NCI-H1092 (cell line): ENCODE data around the gene RNLS.

ENCODE experiments used
- DNase-seq: peaks from one replicate; lab custom pipeline; 2025; lab: John Stamatoyannopoulos, UW

RNLS gene

DNA sequence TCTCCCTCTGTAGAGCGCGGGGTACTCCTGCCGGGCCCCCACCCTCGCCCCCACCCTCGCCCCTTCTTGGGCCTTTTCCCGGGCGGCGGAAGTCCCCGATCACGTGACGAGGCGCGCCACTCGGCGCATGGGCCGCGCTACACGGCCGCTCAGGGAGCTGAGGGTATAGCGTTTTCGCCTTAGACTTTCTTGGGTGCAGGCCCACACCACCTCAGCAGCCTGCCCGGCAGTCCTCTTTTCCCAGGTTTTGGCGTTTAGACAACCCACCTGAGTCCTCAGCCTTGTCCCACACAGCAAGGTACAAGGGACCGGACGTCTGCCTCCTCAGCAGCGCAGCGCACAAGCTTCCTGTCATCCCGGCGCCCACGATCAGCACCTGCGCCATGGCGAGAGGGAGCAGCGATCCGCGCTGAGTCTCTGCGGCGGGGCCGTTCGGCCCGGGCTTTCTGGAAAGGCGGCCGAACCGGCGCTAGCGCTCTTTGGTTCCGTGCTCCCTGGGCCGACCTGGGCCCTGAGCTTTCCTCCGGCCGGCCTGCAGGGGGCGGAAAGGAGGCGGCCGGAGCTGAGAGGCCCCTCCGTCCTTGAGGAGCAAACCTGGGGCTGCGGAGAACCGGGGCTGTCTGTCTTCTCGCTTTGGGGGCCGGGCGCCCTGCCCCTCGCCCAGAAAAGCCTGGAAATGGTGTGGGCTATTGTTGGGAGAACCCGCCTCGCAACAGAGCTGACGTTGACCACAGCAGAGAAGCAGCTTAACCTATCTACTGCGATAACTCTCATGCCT lies at the start of gene RNLS:
Gene RNLS, minus strand, starts transcription at position 513 of the 778 bp plus-strand sequence.
- DNase-seq: peak; percentile 3

DNA sequence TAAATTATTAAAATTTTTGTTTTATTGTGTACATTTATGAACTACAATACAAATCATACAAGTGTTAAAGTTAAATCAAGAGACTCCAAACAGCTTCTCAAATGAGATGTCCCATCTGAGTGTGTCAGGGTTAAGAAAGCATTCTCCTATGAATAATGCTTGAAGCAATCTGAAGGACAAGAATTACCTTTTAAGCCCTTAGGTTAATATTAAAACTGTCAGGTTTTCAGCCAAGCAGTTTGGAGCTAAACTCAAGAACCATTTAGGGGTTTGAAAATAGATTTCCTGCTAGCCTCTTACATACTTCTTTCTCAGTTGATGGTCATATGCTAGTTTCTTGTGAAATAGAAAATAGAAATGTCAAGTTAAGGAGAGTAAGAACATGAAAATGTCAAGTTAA lies 41.7 kb upstream of the RNLS start:
- no peak for DNase-seq

DNA sequence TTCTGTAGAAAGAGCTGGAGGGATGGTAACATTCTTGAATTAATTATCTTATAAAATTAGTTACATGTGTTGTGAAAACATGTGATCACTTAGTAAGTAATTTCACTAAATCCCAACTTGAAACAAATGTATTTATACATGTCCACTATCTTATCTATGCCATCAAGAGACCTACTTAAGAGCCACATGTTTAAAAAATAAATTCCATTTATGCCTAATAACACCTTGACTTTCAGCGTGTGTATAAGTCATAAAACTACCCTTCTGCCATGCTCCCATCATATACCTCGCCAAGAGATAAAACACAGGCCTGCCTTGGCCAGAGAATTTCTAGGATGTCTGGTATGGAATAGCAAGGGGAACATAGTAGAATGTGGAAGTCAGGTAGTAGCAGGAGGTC lies 40.7 kb upstream of the RNLS start:
- no peak for DNase-seq

DNA sequence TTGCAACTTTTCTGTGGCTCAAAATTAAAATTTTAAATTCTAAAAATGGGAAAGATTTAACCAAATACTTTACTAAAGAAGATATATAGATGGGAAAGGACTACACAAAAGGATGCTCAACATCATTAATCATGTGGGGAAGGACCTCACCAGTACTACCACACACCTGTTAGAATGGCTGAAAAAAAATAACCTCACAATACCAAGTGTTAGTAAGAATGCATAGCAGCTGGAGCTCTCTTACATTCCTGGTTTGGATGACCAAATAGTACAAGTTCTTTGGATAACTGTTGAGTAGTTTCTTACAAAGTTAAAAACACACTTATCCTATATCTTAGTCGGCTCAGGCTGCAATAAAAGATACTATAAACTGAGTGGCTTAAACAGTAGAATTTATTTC lies 37.3 kb upstream of the RNLS start:
- no peak for DNase-seq

DNA sequence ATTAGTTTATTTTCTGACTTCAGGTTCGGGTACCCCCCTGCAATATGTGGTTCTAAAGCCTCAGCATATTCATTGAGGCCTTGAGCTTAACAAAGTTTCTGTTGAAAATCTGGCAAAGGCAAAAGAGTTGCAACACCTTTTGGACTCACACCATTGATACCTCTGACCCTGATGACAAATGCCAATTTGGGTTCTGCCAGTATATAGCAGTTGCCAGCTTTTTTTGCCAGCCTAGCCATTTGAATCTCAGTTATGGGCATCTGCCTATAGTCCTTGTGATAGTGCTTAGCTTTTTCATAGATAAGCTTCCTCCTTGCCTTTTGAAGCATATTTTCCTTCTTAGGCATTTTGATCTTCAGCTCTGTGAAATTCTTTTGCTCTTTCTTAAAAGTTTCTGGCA lies 35.4 kb upstream of the RNLS start:
- no peak for DNase-seq

DNA sequence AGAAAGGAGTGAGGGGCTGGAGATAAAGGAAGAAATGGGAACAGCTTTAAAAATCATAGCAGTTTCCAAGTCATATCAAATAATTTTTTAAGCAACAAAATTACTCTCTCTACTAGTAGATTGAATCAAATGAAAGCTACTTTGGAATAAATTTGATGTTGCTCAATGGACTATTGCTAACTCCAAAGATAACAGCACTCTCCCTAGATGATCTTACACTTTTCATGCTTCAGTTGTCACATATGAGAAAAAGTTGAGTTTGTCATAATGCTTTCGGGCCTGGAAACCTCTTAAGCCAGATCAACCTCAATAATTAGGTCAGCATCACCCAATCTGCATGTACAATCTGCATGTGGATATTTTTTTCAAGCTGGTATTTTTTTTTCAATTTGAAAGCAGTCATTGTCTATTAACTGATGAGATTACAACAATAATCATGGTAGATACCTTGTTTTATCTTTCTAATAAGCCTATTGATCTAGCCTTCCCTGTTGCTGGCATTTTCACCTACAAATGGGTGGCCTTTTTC lies 34.7 kb upstream of the RNLS start:
- DNase-seq: no peak

DNA sequence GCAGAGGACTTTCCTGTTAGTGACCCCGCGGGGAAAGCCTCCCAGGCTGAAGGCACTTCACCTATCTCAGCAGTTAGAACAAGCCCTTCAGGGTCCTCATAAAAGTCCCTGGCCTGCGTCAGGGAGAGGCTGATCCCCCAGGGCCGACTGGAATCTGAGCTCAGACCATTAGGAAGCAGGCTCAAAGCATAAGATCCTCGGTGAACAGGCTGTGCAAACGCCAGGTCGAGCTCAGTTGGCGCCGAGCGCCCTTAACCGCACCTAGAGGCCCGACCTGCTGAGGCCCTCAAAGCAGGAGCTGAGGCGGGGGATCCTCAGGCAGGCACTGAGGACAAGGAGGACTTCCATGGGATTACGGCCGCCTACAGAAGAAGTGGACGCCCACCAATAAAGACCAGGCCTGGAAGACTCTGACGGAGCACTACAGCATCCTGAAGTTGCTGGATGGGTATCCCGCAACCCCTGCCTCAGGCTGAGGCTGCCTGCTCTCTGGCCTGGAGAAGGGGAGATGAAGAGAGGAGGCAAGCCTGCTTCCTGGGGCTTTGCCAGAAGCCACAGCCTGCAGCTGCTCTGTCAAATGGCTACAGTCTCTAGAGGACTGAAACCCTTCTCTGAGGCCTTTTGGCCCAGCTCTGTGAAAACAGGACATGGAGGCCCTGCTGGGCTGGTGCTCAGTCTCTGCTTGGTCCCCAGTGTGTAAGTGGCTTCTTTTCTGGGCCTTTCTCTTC lies 33.3 kb upstream of the RNLS start:
- DNase-seq: no peak

DNA sequence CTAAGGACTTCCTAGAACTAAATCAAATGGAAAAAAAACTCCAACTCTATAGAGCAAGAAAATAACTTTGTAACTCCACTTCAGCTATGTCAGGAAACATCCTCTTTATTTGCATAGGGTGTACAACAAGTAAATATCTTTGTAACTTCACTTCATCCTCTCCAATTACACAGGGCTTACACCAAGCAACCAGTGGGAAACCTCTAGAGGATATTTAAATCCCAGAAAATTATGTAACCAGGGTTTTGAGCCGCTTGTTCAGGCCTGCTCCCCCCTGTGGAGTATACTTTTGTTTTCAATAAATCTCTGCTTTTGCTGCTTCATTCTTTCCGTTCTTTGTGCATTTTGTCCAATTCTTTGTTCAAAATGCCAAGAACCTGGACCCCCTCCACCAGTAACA lies 25.7 kb upstream of the RNLS start:
- DNase-seq: no peak

DNA sequence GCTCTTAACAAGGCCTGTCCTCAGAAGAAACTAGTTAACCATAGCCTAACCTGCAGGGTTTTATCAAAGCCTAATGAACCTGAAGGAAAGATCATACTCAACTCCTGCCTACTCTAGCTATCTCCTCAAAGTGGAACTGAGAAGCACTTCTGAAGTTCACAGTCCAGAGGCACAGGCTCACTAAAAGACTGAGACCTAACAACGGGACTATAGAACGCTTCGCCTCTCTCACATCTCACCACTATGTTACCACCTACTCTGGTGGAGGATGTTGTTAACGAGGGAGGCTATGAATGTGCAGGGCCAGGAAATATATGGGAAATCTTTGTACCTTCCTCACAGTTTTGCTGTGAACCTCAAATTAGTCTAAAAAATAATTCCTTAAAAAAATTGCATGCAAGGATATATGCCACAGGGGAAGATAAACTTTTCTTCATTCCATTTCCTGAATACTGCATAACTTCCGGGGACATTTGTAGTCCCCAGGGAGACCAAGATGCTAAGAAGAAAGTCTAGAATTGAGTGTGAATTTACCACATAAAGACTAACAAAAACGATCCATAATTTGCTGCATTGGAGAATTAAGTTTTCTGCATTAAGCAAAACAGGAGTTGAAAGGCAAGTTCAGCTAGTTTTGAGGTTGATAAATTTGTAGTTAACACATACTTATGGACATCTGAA lies 25.1 kb upstream of the RNLS start:
- DNase-seq: no peak

DNA sequence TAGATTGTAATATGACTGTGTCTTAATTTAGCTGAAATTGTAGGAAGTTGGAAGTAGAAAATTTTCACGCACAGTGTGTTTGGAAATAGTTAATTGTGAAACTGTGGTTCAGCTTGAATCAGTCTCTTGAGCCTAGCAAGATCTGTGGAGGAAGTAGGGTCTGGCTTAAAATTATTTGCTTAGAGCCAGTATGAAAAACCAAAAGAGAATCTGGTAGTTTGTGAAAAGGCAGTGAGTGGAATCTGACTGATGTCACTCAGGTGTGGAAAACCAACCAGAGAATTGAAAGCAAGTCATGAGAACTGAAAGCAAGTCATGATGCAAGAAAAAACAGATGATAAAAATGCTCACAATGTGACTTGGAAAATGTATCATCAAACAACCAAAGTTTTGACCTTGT lies 14.9 kb upstream of the RNLS start:
- DNase-seq: no peak

DNA sequence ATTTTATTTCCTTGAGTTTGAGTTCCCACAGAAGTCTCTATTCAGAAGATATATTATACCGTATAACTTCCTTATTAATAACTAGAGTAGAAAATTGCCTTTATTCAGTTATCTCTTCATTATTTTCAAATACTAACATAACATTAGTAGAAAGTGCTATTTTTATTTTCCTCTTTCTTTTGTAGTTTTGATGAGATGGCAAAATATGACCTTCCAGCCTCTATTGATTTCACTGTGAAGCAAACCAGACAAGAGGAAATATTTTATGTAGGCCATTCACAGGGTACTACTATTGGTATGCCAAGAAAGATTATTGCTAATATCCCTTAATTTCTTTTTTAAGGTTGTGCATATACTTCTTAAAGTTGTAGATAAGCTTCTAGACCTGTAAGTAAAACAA lies 11.4 kb upstream of the RNLS start:
- no peak for DNase-seq

DNA sequence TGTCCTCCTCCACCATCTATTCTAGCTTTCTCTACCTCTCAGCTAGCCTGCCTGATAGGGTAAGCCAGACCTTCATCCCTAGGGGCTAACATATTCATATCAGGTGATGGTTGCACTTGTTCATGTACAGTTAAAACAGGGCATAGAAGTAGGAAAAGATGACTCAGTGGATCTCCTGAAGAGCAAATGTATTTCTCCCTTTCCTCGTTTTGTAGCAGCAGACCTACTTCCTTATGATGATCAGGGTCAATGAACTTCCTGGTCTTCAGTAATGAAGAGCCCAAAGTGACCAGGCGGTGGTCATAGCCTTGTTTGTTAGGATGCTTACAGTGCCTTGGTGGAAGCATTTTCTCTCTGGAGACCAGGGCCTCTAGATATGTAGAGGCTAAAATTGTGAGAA lies 9.8 kb upstream of the RNLS start:
- no peak for DNase-seq

DNA sequence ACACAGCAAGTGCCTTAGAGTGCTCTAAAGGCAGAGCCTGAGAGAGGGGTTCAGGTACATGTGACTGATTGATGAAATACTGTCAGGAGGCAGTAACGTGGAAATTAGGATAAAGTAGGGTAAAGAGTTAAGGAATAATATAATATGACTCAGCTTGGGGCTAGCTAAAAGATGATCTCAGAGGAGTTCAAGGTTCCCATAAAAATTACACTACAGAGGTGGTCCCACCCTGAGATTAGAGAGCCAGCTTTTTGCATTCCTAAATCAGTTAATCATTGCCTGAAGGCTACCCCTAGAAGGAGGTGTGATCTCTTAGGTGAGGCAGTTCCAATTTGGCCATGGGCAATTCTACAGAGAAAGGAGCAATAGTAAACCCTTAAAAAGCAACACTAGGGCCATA lies 9.3 kb upstream of the RNLS start:
- no peak for DNase-seq

DNA sequence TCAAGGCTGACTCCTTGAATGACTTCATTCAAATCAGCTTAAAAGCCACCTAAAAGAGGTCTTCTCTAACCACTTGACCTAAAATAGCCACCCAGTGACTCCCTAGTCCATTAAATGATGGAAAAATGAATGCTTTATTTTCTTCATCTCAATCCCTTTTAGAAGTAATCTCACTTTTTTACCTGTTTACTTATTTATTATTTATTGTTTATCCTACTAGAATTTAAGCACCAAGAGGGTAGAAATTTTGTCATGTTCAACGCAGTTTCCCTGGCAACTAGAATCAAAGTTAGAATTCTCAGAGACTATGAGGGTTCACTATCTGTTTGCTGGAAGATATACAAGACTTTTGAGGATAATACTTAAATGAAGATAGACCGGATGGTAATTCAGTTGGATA lies 3.3 kb upstream of the RNLS start, which contains the start of gene LIPJ:
Gene LIPJ, plus strand, starts transcription at position 301 of the 400 bp plus-strand sequence. CDS start 3,926 bp downstream, outside the sequence.
- no peak for DNase-seq

DNA sequence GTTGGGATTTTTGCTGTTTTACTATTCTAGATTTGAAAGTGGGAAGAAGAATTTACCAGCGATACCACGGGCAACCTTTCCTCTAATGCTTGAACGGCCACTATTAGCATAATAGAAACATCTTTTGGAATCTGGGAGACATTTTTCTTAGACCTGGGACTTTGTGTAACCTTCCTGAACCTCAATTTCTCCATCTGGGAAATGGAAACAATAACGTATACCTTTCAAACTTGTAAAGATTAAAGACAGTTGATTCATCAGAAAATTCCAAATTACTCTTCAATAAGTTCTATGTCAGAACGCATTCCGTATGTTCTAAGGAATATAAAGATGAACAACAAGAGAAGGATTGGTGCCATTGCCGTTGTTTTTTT lies 453 bp upstream of the RNLS start:
- DNase-seq: no peak

DNA sequence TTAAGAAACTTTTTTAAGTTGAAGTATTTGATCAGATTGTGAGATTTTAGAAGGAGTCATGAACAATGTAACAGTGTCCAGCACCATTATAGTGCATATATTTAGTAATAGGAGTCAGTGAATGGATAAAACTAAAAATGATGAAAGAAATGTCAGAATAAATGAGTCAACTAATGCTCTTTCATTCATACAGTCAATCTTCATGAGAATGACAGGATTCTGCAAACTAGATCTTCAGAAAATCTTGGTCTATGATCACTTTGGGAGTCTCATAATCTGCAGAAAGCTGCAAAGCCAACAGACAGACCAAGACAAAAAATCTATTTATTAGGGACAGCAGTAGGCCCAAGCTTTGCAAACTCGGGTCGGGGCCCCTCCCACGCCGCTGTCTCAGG lies 710 bp downstream of the RNLS start:
- no peak for DNase-seq

DNA sequence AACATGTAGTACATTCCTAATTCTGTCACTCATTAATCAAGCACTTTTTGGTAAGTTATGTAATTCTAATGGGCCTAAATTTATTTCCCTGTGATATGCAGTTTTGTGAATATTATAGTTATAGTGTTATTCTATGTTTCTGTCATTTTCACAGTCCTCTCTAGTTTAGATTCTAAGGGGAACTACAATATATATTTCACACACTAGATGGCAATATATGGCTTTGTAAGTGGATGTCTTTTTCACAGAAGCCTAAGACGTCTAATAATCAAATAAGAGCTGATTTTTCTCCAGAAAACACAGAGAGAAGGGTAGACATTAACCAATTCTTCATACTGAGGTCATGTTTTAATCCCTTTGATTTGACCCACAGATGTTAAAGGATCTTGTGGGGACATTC lies 18.0 kb downstream of the RNLS start:
- no peak for DNase-seq

DNA sequence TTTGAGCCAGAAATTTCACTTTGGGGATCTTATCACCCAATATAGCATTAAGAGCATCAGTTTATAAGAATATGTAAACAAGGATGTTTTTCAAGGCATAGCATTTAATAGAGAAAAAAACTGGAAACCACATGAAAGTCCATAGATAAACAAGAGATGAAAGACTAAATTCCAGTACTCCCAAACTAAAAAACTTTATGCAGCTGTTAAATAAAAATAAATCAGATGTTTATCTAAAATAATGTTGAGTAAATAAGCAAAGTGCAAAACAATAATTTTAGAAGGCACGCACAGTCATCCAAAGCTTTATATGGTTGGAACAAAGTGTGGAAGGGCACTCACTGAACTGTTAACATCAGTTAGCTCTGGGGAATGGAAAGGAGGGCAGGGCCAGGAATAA lies 21.0 kb downstream of the RNLS start:
- no peak for DNase-seq

DNA sequence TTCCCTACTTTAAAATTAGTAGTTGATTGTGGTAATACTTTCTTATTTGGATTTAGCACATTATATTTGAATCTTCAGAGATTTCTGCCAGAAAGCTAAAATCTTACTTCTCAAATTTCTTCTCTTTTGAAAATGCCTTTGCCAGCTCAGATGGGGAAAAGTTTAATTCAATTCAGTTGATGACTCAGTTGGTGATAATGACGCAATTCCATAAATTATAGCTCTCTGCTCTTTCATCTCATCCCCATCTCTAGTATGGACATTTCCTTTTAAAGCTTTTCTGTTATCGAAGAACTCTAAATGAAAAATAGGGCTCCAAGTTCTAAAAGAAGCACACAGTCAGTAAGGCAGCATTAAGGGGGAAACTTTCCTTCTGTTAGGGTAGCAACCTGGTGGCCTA lies 25.5 kb downstream of the RNLS start:
- DNase-seq: no peak

DNA sequence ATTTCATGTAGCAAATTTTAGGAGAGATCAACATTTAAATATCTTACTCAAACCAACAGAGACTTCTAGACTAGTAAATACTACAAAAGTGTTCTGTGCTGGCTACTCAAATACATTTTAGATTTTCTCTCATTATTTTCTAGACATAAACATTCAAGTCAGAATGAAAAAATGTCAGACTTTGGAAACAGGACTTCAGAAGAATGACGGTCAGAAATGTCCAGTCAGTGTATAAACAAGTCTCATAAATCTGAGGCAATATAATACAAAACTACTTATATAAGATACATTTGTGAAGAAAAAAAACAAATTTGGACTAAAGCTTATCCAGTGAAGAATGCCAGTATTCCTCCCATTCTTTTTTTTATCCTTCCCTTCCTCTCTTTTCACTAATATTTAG lies 25.9 kb downstream of the RNLS start:
- no peak for DNase-seq

DNA sequence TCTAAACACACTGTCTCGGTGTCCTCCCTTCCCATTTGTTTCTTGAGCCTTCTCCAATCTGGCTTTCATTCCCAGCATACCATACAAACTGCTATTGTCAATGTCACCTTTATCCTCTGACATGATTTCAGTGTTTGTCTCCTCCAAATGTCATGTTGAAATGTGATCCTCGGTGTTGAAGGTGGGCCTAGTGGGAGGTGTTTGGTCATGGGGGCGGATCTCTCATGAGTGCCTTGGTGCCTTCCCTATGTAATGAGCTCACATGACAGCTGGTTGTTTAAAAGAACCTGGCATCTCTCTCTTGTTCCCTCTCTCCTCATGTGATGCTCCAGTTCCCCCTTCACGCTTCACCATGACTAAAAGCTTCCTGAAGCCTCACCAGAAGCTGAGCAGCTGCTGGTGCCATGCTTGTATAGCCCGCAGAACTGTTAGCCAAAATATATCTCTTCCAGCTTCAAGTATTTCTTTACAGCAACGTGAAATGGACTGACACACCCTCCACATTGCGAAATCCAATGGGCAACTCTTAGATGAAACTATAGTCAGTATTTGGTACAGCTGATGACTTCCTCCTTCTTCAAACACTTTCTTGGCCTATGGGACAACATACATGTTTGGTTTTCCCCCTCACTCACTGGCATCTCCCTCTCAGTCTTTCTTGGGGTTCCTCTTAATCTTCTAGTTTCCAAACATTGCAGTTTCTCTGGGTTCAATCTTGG lies 27.8 kb downstream of the RNLS start:
- no peak for DNase-seq

DNA sequence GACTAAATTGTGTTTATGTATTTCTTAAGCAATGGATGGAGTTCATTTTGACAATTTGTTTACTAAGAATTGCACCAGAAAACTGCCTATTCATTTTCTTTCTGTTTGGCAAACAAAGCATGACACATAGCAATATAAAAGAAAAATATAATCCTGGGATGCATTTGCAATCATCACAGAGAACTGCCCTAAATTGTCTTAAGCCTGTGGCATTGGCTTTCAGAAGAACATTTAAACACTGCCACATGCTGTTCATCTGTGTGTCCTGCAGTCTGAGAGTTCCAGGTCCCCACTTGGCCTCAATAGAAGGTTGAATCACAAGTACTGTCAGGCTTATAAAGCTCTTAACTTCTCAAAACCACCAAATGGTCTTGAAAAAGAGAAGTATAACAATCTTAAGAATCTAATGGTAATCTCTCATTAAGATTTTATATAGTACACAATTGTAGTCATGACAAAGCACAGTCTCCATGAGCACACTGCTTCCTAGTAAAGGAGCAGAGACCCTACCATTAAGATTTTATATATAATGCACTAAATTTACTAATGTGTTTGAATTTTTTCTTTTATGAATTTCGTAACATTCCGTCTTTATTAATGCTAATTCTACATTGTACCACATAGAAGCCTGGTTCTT lies 29.9 kb downstream of the RNLS start:
- peak; percentile 11 for DNase-seq
